Activated CD8-positive, alpha-beta memory T cell treated with anti-CD3 and anti-CD28 coated beads, Interleukin-2, amount 50 U/mL, for 24 hours (primary cell): ENCODE results near the gene NR3C1.

Experiments
- DNase-seq: peaks from one replicate; pipeline ENCODE4 v3.0.0-alpha.2; 2020; ENCODE audit errors: extremely low read depth

Gene NR3C1

DNA sequence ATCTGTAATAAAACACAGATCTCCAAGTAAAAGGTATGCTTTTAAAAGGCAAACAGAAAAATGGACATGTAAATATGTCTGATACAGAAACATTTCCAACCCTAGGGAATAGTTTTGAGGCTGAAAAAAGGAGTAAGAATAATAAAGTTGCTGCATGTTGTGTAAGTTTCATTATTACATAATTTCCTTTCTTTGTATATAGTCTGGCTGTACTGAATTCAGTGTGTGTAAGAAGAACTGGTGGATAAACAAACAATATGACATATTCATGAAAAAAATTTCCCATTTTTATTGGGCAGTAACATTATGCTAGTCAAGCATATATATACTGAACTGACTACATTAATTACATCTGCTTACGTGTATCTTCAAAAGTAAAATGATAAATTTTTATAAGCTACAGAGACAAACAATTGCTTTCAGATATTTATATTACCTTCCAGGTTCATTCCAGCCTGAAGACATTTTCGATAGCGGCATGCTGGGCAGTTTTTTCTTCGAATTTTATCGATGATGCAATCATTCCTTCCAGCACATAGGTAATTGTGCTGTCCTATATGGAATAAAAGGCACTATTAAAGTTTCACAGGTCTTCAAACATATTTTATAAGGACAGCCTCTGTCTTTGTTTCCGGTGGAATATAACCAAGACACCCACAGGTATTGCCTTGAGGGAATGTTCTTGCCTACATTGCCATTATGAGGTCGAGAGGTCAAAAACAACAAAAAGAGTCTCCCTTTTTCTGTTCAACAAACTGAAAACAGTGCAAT, 93.6 kb downstream of the NR3C1 start:
- DNase-seq: no peak

DNA sequence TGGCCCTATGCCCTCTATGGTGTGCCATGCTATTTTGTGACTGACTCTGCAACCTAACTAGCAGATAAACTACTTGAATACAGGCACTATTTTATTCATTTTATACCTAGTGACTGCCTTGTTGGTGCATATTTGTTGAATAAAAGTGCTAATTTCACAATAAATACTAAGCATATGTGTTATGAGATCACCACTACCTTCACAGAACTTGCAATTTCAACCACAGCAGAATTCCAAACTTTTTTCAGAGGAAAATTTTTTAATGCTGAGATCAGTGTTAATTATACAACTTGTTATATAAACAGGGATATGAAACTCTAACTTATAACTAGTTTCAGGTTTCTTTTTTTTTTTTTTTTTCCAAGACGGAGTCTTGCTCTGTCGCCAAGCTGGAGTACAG, 94.8 kb downstream of the NR3C1 start:
- DNase-seq: no peak

DNA sequence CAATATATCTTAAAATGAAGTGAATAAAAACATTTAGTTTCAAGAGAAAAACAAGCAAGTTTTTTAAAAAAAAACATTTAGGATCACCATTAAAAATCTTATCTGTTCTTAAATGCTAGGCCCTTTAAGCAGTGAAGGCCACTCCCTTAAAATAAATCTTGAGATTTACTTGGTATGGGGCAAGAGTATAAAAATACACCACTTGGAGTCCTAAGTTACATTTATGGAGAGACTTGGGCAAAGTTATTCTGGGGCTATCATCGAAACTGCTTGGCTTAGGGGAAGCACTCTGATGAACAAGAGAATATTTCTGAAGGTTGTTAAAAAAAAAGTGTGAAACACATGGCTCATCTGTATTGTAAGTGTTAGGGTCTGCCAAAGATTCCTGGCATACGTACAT, 97.4 kb downstream of the NR3C1 start:
- no peak for DNase-seq

DNA sequence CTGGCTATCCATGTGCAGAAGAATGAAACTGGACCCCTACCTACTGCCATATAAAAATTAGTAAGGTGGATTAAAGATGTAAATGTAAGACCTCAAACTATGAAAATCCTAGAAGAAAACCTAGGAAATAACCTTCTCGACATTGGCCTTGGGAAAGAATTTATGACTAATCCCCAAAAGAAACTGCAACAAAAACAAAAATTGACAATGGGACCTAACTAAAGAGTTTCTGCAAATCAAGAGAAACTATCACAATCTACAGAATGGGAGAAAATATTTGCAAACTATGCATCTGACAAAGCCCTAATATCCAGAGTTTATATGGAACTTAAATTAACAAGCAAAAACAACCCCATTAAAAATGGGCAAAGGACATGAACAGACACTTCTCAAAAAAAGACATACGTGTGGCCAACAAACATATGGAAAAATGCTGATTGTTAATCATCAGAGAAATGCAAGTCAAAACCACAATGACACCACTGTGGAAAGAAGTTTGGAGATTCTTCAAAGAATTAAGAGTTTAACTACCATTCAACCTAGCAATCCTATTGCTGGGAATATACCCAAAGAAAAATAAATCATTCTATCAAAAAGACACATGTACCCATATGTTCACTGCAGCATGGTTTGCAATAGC, 98.5 kb downstream of the NR3C1 start:
- no peak for DNase-seq

DNA sequence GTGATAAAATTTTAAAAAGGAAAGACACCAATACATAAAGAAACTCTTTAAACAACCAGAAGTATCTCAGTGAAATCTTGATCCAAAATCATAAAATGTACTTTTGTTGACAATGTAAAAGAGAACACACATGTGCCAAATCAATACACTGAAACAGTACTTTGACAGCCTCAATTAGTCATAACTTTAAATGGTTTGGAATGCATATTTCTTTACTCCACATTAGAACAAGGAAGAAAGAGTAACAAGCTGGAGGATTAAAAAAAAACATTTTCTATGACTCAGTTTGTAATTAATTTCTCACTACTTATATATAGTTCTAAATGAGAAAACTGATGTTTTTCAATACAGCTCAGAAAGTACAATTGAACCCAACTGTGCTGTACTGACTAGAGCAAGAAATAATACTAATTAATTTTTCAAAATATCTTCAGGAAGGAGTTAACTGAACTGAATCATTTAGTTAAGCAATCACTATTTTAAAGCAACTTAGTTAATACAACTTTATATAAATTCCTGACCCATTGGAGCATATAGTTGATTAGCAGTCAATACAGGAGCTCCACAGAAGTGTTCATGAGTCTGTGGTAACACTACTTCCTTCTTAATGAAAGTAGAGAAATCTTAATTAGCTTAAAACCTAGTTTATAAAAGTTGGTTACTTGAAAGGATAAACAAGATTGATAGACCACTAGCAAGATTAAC, 101.0 kb downstream of the NR3C1 start:
- DNase-seq: no peak

DNA sequence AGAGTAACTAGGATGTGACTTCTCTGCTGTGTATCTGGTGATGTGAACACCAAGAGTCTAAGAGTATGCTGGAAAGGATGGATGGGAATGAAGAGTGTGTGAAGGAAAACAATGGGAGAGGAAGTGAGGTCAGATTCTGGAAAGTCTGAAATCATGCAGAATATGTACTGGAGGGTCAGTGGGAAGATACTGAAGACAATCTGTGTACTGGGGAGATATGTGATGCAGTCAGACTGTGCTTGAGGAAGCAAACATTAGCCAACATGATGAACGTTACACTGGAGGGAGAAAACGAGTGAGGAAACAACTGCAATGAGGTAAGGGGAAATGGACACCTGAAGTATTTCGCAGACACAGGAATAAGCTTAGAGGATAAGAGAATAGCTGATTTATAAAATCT, 105.7 kb downstream of the NR3C1 start:
- no peak for DNase-seq

DNA sequence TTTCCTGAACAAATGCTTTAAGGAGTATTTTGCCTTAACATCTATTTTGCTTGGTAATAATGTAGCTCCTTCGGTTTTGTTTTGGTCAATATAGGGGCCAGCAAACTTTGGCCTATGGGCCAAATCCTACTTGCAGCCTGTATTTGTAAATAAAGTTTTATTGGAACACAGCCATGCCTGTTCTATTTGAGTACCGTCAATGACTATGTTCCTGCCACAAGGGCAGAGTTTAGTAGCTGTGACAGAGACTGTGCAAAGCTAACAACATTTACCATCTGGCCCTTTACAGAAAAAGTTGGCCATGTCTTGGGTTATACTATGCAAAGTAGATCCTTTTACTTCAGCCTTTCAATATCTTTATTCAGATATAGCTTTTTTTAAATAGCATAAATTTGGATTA, 113.4 kb downstream of the NR3C1 start:
- DNase-seq: no peak

DNA sequence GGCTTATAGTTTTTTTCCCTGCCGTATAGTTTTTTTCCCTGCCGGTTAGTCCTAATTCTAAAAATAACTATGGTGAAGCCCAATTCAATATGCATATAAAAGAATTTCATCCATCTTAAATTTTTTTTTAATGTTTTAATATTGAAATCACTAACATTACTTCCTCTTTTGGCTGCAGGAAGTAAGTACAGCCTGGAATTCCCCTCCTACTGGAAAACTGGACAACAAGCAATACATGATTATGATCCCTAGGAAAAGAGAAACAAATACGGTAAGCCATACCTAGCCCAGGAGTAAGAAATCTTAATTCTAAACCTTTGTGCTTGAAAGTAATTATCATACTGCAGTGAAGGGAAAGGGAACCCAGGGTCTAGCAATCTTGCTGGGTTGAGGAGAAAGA, 119.0 kb downstream of the NR3C1 start:
- DNase-seq: no peak

DNA sequence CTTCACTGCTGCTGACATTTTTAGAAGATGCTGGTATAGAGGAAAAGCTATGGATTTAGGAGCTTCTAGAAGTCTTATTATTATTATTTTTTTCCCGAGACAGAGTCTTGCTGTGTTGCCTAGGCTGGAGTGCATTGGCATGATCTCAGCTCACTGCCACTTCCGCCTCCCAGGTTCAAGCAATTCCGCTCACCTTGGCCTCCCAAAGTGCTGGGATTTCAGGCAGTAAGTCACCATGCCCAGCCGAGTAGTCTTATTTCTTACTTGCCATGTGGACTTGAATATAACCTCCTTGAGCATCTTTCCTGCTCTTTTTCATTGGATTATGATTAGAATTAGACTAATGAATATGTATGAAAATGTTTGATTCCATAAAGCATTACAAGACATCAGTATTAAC, 119.5 kb downstream of the NR3C1 start:
- no peak for DNase-seq

DNA sequence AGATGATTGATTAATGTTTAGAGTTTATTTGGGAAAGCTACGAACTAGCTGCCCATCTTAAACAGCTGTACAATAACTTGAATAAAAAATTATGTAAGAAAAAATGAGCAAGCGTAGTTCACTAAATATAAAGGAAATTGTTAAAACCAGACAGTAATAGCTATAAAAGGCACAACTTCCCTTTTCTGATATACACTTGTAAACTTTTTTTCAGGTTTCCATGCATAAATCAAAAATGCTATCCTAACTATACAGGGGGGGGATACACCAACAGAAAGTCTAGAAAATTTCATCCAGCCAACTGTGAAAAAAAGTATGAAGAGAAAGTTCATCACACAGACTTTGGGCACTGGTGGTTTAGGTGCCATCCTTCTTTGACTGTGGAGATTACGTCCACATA, 122.3 kb downstream of the NR3C1 start:
- no peak for DNase-seq

DNA sequence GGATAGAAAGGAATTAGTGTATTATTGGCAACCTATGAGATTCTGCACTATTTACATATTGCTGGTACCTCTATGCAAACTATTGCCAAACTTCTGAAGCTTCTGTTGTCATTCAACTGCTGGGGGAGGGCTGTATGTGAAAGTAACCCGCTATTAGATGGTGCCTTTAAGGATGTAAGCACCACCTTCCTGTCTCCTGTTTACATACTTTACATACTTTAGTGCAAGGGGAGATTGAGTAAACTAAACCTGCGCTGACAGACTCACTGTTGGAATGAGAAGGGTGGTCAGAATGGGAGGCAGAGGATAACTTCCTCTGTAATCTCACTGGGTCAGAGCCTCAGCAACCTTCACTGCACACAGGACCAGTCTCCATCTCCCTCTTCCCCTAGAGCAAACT, 123.8 kb downstream of the NR3C1 start:
- DNase-seq: no peak

DNA sequence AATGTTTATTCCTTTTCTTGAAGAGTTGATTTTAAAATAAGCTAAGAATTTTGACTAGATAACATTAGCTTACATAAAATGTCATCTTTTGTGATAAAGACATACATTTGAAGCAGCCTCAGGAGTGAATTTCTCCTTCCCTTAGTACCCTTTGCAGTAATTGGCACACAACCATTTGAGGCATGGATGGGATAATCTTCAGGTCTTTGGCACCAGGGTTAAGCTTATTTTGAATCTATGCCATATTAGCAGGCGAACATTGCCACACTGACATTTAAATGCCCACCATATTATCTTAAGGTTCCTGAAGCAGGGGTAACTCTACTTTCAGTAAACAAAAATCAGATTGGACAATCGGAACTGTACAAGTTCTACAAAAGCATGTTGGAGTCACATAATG, 126.0 kb downstream of the NR3C1 start:
- DNase-seq: no peak

DNA sequence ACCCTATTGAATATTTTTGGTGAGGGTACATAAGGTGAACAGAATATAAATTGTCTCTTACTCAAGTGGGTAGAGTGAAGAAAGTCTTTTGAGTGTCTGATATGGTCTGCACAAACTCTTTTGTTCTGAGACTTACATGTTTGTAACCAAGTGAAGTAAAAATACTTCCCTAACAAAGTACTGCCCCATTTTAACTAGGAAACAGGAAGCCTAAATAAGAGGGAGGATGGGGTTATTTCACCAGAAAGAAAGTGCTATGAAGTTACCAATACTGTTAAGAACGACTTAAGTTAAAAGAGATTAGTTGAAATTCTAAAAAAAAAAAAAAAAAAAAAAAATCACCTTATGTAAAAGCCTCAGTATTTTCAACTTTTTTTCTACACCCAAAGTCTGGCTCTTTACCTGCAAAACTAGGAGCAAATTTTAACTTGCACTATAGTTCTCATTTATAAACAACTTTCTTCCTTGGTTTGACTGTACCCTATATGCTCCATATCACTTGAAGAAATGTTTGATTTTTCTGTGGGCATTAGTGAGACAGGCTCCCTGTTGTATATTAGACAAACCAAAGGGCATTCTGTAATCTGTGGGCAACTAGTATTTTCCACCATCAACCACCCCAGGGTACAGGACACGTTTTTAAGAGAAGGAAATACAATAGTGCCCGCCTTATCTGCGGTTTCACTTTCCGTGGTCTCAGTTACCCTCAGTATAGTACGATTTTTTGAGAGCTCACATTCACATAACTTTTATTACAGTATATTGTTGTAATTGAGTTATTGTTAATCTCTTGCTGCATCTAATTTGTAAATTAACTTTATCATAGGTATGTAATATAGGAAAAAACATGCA, 127.7 kb downstream of the NR3C1 start:
- no peak for DNase-seq

DNA sequence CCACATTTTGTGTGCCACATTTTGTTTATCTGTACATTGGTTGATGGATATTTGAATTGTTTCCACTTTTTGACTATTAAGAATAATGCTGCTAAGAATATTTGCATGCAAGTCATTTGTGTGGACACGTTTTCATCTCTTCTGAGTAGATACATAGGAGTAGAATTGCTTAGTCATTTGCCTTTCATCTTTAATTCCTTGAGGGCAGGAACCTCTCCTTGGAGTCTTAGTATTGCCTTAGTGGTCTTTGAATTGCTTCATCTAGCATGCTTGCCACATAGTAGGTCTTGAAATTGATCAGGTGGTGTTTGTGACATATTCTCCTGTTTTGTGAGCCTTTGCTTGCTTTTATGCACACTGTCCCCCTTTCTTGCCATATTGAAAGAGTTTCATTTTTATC, 128.5 kb downstream of the NR3C1 start:
- DNase-seq: no peak

DNA sequence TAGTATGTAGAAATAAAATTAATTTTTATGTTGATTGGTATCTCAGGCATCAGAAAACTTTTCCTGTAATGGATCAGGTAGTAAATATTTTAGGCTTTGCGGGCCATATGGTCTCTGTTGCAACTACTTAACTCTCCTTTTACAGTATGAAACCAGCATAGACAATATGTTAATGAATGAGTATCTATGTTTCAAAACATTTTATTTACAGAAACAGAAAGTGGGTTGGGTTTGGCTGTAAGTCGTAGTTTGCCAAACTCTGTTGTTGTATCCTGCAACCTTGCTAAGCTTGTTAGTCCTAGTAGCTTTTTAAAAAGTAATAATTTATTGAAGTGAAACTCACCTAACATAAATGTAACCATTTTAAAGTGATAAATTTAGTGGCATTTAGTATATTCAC, 132.1 kb downstream of the NR3C1 start:
- no peak for DNase-seq

DNA sequence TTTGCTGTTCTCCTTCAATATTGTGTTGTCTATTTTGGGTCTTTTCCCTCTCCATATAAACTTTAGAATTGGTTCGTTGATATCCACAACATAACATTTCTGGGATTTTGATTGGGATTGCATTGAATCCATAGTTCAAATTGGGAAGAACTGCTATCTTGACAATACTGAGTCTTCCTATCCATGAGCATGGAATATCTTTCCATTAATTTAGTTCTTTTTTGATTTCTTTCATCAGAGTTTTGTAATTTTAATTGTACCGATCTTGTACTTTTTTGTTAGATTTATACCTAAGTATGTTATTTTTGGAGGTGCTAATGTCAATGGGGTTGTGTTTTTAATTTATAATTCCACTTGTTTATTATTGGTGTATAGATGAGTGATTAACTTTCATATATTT, 135.1 kb downstream of the NR3C1 start:
- no peak for DNase-seq

DNA sequence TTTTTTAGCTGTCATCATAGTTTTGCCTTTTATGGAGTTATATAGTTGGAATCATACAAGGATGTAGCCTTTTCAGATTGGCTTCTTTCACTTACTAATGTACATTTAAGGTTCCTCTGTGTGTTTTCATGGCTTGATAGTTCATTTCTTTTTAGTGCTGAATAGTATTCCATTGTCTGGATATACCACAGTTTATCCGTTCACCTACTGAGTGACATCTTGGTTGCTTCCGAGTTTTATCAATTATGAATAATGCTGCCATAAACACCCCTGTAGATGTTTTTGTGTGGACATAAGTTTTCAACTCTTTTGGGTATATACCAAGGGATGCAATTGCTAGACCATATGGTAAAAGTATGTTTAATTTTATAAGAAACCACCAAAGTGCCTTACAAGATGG, 136.3 kb downstream of the NR3C1 start:
- no peak for DNase-seq

DNA sequence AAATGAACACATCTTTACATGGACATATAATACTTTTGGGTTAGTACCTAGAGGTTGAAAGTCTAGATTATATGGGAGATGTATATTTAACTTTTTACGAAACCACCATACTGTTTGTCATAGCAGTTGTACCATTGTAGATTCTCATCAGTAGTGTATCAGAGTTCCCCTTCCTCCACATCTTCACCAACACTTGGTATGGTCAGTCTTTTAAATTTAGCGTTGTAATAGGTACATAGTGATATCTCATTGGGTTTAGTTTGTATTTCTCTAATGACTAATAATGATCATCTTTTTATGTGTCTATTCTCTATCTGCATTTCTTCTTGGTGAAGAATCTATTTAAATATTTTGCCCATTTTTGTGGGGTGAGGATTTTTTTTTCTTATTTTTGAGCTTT, 137.5 kb downstream of the NR3C1 start:
- no peak for DNase-seq

DNA sequence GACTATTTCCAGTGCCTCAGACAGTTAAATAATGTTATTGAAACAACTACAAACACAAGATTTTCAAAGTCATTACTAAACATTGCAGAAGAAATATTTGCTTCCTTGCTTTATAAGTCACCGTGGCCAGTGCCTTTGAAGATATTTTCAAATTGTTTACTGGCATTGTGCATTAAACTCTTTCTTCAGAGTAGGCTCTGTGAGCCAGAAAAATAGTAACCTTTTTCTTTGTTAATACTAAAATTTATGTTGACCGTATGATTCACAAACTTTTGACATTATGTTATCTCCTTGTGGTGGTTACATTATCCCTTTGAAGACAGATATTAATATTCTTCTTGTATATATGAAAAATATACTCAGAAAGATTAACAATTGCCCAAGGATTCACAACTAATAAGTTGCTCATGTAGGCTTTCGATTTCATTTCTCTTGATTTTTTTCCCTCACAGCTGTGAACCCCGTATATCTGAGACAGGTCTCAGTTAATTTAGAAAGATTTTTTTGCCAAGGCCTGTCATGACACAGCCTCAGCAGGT, 140.1 kb downstream of the NR3C1 start:
- DNase-seq: no peak

DNA sequence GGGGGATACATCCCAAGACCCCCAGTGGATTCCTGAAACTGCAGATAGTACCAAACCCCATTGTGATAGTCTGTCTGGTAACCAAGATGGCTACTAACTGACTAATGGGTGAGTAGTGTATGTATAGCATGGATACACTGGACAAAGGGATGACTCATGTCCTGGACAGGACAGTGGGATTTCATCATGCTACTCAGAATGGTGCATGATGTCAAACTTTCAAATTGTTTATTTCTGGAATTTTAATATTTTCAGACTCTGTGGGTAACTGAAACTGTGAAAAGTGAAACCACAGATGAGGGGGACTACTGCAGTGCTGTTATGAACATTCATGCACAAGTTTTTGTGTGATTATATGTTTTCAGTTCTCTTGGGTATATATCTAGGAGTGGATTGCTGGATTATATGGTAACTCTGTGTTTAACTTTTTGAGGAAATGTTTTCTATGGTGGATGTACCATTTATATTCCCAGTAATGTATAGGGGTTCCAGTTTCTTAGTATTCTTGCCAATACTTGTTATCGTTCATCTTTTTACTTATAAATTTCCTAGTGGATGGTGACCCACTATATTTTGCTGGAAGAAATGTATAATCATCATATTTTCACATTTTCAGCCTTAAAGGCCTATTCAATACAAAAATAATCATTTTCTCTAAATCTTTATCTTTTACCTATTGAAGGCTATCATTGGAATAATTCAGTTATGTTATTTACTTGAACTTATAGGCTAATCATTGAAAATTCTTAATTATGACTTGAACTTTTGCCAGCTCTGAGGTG, 140.9 kb downstream of the NR3C1 start:
- no peak for DNase-seq

DNA sequence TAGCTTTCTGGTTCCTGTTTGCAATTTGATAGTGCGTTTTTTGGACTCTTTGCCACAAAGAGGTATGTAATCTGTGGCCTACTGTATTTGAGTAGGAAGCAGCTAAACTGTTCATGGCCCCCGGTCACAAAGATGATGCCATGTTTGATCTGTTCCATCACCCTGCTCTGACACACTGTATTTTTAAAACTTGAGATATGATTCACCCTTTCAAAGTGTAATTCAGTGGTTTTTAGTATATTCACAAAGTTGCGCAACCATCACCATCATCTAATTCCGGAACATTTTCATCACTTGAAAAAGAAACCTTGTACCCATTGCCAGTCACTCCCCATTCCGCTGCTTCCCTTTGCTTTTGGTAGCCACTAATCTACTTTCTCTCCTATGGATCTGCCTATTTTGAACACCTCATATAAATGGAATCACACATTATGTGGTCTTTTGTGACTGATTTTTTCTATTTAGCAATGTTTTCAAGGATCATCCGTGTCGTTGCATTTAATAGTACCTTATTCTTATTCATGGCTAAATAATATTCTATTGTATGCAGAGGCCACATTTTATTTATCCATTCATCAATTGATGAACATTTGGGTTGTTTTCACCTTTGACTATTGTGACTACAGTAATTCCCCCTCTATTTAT, 141.6 kb downstream of the NR3C1 start:
- no peak for DNase-seq
